Measurements from ENCODE around the gene AIMP1. TPM values are rescaled to one million over a fixed set of nuclear protein-coding genes. Genes with fewer than 3 reads are reported as not detected.

Gene AIMP1
- total RNA-seq, 1 experiment from 2014 or later: 52.5 TPM

DNA sequence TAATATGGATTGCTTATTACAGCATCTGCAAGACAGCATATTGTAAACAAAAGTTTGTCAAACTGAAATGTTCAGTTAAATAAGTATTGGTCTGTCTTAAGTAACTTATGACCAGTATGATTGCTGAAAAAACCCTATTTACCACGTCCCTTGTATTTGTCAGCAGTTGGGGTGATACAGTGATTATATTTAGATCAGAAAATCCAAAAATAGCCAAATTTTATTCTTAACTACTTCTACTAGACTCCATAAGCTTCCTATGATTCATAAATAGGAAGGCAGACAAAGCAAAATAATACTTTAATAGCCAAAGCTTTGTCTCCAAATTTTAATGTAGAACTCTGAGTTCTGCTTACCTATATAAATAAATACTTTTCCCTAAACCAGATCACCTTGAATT, 45.6 kb upstream of the AIMP1 start:
- no peaks in the 10 kb centered on the region for H3K27me3 Mint-ChIP-seq (ENCODE audit: low read depth)
- no peak for ATAC-seq
- no peak for DNase-seq (ENCODE audit: low spot score)
- H3K27ac Mint-ChIP-seq: no peak overlapping the region
- POLR2A ChIA-PET: no interaction called here
- CTCF ChIA-PET: no interaction called here
- no peak for TF ChIP-seq GTF2I (CRISPR knock-in tag; conservative IDR thresholded peaks at IDR 0.05)
- TF ChIP-seq ZNF138 (CRISPR knock-in tag; conservative IDR thresholded peaks at IDR 0.05): no peak
- TF ChIP-seq SP1 (CRISPR knock-in tag; conservative IDR thresholded peaks at IDR 0.05): no peak
- TF ChIP-seq PRRX2 (CRISPR knock-in tag; IDR thresholded peaks at IDR 0.05): no peak
- TF ChIP-seq, protein P1, sequence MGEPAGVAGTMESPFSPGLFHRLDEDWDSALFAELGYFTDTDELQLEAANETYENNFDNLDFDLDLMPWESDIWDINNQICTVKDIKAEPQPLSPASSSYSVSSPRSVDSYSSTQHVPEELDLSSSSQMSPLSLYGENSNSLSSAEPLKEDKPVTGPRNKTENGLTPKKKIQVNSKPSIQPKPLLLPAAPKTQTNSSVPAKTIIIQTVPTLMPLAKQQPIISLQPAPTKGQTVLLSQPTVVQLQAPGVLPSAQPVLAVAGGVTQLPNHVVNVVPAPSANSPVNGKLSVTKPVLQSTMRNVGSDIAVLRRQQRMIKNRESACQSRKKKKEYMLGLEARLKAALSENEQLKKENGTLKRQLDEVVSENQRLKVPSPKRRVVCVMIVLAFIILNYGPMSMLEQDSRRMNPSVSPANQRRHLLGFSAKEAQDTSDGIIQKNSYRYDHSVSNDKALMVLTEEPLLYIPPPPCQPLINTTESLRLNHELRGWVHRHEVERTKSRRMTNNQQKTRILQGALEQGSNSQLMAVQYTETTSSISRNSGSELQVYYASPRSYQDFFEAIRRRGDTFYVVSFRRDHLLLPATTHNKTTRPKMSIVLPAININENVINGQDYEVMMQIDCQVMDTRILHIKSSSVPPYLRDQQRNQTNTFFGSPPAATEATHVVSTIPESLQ (CRISPR knock-in tag; IDR thresholded peaks at IDR 0.05): no peak
- TF ChIP-seq CREM (CRISPR knock-in tag; IDR thresholded peaks at IDR 0.05): no peak
- TF ChIP-seq ZNF263 (CRISPR knock-in tag; IDR thresholded peaks at IDR 0.05; ENCODE audit: low read depth): no peak
- no peak for TF ChIP-seq ZNF121 (CRISPR knock-in tag; IDR thresholded peaks at IDR 0.05)
- TF ChIP-seq, protein P2, sequence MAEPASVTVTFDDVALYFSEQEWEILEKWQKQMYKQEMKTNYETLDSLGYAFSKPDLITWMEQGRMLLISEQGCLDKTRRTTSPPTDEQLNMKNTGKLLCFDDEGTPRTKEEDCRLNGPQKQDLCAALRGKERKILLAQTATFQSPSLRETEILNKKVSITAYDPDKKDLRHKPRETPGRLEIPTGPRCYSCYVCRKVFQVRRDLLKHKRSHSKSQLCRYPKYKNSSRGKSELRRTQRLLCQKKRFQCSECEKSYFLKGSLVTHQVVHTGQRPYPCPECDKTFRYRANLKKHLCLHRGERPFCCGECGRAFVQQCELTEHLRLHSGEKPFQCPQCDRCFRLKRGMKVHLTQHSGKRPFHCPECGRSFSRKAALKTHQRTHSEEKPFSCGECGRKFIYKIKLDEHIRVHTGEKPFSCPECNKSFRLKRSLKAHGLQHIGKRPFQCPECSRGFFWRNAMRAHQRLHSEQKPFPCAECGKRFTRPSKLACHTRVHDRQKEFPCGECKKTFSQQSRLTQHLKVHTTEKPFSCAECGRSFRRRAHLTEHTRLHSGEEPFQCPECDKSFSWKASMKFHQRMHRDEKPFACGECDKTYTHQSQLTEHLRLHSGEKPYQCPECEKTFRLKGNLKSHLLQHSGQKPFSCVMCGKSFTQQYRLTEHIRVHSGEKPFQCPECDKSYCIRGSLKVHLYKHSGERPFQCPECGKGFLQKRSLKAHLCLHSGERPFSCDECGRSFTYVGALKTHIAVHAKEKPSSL (CRISPR knock-in tag; conservative IDR thresholded peaks at IDR 0.05): no peak
- TF ChIP-seq, protein P3, sequence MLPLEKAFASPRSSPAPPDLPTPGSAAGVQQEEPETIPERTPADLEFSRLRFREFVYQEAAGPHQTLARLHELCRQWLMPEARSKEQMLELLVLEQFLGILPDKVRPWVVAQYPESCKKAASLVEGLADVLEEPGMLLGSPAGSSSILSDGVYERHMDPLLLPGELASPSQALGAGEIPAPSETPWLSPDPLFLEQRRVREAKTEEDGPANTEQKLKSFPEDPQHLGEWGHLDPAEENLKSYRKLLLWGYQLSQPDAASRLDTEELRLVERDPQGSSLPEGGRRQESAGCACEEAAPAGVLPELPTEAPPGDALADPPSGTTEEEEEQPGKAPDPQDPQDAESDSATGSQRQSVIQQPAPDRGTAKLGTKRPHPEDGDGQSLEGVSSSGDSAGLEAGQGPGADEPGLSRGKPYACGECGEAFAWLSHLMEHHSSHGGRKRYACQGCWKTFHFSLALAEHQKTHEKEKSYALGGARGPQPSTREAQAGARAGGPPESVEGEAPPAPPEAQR (CRISPR knock-in tag; IDR thresholded peaks at IDR 0.05): no peak
- TF ChIP-seq ETV6 (CRISPR knock-in tag; IDR thresholded peaks at IDR 0.05): no peak
- TF ChIP-seq, protein P4, sequence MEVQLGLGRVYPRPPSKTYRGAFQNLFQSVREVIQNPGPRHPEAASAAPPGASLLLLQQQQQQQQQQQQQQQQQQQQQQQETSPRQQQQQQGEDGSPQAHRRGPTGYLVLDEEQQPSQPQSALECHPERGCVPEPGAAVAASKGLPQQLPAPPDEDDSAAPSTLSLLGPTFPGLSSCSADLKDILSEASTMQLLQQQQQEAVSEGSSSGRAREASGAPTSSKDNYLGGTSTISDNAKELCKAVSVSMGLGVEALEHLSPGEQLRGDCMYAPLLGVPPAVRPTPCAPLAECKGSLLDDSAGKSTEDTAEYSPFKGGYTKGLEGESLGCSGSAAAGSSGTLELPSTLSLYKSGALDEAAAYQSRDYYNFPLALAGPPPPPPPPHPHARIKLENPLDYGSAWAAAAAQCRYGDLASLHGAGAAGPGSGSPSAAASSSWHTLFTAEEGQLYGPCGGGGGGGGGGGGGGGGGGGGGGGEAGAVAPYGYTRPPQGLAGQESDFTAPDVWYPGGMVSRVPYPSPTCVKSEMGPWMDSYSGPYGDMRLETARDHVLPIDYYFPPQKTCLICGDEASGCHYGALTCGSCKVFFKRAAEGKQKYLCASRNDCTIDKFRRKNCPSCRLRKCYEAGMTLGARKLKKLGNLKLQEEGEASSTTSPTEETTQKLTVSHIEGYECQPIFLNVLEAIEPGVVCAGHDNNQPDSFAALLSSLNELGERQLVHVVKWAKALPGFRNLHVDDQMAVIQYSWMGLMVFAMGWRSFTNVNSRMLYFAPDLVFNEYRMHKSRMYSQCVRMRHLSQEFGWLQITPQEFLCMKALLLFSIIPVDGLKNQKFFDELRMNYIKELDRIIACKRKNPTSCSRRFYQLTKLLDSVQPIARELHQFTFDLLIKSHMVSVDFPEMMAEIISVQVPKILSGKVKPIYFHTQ (CRISPR knock-in tag; IDR thresholded peaks at IDR 0.05): no peak
- TF ChIP-seq, protein P5, sequence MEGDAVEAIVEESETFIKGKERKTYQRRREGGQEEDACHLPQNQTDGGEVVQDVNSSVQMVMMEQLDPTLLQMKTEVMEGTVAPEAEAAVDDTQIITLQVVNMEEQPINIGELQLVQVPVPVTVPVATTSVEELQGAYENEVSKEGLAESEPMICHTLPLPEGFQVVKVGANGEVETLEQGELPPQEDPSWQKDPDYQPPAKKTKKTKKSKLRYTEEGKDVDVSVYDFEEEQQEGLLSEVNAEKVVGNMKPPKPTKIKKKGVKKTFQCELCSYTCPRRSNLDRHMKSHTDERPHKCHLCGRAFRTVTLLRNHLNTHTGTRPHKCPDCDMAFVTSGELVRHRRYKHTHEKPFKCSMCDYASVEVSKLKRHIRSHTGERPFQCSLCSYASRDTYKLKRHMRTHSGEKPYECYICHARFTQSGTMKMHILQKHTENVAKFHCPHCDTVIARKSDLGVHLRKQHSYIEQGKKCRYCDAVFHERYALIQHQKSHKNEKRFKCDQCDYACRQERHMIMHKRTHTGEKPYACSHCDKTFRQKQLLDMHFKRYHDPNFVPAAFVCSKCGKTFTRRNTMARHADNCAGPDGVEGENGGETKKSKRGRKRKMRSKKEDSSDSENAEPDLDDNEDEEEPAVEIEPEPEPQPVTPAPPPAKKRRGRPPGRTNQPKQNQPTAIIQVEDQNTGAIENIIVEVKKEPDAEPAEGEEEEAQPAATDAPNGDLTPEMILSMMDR (IDR thresholded peaks at IDR 0.05): no peak
- TF ChIP-seq HMGA2 (CRISPR knock-in tag; IDR thresholded peaks at IDR 0.05): no peak
- TF ChIP-seq, protein P6, sequence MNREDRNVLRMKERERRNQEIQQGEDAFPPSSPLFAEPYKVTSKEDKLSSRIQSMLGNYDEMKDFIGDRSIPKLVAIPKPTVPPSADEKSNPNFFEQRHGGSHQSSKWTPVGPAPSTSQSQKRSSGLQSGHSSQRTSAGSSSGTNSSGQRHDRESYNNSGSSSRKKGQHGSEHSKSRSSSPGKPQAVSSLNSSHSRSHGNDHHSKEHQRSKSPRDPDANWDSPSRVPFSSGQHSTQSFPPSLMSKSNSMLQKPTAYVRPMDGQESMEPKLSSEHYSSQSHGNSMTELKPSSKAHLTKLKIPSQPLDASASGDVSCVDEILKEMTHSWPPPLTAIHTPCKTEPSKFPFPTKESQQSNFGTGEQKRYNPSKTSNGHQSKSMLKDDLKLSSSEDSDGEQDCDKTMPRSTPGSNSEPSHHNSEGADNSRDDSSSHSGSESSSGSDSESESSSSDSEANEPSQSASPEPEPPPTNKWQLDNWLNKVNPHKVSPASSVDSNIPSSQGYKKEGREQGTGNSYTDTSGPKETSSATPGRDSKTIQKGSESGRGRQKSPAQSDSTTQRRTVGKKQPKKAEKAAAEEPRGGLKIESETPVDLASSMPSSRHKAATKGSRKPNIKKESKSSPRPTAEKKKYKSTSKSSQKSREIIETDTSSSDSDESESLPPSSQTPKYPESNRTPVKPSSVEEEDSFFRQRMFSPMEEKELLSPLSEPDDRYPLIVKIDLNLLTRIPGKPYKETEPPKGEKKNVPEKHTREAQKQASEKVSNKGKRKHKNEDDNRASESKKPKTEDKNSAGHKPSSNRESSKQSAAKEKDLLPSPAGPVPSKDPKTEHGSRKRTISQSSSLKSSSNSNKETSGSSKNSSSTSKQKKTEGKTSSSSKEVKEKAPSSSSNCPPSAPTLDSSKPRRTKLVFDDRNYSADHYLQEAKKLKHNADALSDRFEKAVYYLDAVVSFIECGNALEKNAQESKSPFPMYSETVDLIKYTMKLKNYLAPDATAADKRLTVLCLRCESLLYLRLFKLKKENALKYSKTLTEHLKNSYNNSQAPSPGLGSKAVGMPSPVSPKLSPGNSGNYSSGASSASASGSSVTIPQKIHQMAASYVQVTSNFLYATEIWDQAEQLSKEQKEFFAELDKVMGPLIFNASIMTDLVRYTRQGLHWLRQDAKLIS (CRISPR knock-in tag; IDR thresholded peaks at IDR 0.05; ENCODE audit: borderline replicate concordance): no peak
- TF ChIP-seq ZNF396 (CRISPR knock-in tag; IDR thresholded peaks at IDR 0.05; ENCODE audit: borderline replicate concordance): no peak
- no peak for TF ChIP-seq FOXJ3 (CRISPR knock-in tag; IDR thresholded peaks at IDR 0.05; ENCODE audit: borderline replicate concordance)
- no peak for TF ChIP-seq MYBL2 (CRISPR knock-in tag; IDR thresholded peaks at IDR 0.05)
- TF ChIP-seq, protein P7, sequence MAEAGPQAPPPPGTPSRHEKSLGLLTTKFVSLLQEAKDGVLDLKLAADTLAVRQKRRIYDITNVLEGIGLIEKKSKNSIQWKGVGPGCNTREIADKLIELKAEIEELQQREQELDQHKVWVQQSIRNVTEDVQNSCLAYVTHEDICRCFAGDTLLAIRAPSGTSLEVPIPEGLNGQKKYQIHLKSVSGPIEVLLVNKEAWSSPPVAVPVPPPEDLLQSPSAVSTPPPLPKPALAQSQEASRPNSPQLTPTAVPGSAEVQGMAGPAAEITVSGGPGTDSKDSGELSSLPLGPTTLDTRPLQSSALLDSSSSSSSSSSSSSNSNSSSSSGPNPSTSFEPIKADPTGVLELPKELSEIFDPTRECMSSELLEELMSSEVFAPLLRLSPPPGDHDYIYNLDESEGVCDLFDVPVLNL (CRISPR knock-in tag; IDR thresholded peaks at IDR 0.05; ENCODE audit: borderline replicate concordance, low read depth): no peak
- no peak for TF ChIP-seq NR2C2 (CRISPR knock-in tag; IDR thresholded peaks at IDR 0.05)
- H3K4me3 Mint-ChIP-seq: no peak overlapping the region
- peaks cover 9% of the 10 kb centered on the region for H3K9me3 Mint-ChIP-seq
- H3K36me3 Mint-ChIP-seq: peaks cover 14% of the 10 kb centered on the region
- peaks cover 15% of the 10 kb centered on the region for H3K4me1 Mint-ChIP-seq
